SK-N-SH (cell line): ENCODE results near the gene PDS5A.

Experiments used
- CHD2 ChIP-seq: fragments of 150-350 bp; IDR thresholded peaks from 2 replicates; pipeline ENCODE4 v1.6.1; 2018; ENCODE audit warnings: low read length; ENCODE audit not compliant: partially characterized antibody
- EP300 ChIP-seq, 2 experiments: IDR thresholded peaks; 2 replicates each; pipeline versions ENCODE4 v1.4.0 to v1.6.1; 2012; ENCODE audit warnings: borderline replicate concordance in 1 of 2, low read depth in 1 of 2, low read length in 1 of 2
- EZH2phosphoT487 ChIP-seq: fragments of 200-600 bp; sonication (generic); IDR thresholded peaks from 2 replicates; pipeline ENCODE4 v1.6.1; 2017; ENCODE audit warnings: low read depth, mixed run types, mild to moderate bottlenecking, antibody characterized with exemption, moderate library complexity, borderline replicate concordance
- JUND ChIP-seq: IDR thresholded peaks from 2 replicates; pipeline ENCODE4 v1.4.0; 2012
- RFX5 ChIP-seq: IDR thresholded peaks from 2 replicates; pipeline ENCODE4 v1.6.1; 2012; ENCODE audit warnings: mild to moderate bottlenecking, improper control_type of control experiment, low read length
- TF ChIP-seq, protein P1 (sequence below): fragments of 200-600 bp; sonication (generic); IDR thresholded peaks from 2 replicates; pipeline ENCODE4 v1.6.1; 2017; ENCODE audit warnings: antibody characterized with exemption, mild to moderate bottlenecking, moderate library complexity
- TF ChIP-seq, protein P2 (sequence below): IDR thresholded peaks from 2 replicates; pipeline ENCODE4 v1.4.0; 2012; ENCODE audit warnings: low read depth, borderline replicate concordance

DNA sequence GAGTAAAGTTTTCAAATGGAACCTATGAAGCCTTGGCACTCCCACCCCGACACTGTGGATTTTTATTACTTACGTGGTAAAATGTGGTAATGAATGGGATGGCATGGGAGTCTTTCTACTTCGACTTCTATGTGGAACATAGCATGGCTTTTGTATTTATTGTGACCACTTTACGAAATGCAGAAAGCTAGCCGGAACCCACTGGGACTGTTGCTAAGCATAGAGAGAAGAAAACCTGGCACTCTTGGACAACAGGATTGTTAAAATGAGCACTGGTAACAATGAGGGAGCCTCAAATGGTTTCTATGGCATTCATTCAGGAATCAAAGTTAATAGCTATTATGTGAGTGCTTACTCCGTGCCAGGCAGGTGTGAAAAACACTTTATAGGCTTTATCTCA, 113.3 kb downstream of the PDS5A start:
- TF ChIP-seq, protein P1, sequence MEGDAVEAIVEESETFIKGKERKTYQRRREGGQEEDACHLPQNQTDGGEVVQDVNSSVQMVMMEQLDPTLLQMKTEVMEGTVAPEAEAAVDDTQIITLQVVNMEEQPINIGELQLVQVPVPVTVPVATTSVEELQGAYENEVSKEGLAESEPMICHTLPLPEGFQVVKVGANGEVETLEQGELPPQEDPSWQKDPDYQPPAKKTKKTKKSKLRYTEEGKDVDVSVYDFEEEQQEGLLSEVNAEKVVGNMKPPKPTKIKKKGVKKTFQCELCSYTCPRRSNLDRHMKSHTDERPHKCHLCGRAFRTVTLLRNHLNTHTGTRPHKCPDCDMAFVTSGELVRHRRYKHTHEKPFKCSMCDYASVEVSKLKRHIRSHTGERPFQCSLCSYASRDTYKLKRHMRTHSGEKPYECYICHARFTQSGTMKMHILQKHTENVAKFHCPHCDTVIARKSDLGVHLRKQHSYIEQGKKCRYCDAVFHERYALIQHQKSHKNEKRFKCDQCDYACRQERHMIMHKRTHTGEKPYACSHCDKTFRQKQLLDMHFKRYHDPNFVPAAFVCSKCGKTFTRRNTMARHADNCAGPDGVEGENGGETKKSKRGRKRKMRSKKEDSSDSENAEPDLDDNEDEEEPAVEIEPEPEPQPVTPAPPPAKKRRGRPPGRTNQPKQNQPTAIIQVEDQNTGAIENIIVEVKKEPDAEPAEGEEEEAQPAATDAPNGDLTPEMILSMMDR = no peak
- TF ChIP-seq EP300 (IDR thresholded peaks at IDR 0.05; ENCODE audit: borderline replicate concordance in 1 of 2, low read depth in 1 of 2, low read length in 1 of 2) = no peak
- no peak for TF ChIP-seq RFX5
- no peak for TF ChIP-seq JUND
- TF ChIP-seq, protein P2, sequence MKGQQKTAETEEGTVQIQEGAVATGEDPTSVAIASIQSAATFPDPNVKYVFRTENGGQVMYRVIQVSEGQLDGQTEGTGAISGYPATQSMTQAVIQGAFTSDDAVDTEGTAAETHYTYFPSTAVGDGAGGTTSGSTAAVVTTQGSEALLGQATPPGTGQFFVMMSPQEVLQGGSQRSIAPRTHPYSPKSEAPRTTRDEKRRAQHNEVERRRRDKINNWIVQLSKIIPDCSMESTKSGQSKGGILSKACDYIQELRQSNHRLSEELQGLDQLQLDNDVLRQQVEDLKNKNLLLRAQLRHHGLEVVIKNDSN = no peak
- no peak for TF ChIP-seq CHD2
- TF ChIP-seq EZH2phosphoT487 = no peak
